GM15510 (cell line): Measurements from ENCODE around the gene TUT1.

Experiments used
- POLR2A ChIP-seq: IDR thresholded peaks from 3 replicates; pipeline ENCODE4 v1.6.1; 2011; ENCODE audit warnings: borderline replicate concordance; ENCODE audit not compliant: insufficient read length; ENCODE audit errors: extremely low read depth

TUT1 gene, protein sequence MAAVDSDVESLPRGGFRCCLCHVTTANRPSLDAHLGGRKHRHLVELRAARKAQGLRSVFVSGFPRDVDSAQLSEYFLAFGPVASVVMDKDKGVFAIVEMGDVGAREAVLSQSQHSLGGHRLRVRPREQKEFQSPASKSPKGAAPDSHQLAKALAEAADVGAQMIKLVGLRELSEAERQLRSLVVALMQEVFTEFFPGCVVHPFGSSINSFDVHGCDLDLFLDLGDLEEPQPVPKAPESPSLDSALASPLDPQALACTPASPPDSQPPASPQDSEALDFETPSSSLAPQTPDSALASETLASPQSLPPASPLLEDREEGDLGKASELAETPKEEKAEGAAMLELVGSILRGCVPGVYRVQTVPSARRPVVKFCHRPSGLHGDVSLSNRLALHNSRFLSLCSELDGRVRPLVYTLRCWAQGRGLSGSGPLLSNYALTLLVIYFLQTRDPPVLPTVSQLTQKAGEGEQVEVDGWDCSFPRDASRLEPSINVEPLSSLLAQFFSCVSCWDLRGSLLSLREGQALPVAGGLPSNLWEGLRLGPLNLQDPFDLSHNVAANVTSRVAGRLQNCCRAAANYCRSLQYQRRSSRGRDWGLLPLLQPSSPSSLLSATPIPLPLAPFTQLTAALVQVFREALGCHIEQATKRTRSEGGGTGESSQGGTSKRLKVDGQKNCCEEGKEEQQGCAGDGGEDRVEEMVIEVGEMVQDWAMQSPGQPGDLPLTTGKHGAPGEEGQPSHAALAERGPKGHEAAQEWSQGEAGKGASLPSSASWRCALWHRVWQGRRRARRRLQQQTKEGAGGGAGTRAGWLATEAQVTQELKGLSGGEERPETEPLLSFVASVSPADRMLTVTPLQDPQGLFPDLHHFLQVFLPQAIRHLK

DNA sequence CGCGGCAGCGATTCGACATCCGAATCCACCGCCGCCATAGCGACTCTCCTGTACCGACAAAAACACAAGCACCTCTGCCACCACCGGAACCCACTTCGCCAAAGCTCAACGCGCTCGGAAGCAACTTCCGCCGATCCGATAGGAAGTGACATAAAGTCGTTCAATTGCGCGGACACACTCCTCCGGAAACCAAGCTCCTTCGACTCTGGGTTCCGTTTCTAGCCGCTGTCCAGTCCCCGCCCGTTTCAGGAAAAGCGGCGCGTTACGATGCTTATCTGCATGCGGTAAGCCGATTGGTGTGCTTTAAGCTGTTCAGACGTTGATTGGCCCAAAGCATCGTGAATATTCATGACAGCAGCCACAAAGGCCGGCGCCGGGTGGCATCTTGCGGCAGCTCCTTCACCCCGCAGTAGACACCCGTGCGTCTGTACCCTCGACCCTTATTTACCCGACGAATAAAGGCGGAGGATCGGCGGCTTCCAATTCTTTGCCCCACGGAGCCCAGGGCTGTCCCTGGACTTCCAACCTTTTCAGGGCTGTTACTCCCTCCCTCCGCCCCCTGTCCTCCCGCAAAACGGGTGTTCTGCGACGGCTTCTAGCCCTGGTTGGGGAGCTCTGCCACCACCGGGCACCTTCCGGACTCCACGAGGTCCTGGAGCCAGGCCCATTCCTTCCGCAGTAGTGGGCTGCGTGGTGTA lies at the start of gene TUT1:
Gene TUT1 (minus strand): TSS at position 76 of the 698 bp plus-strand sequence. CDS start 38 bp downstream, at position 38.
- TF ChIP-seq POLR2A, result peak; percentile 95

DNA sequence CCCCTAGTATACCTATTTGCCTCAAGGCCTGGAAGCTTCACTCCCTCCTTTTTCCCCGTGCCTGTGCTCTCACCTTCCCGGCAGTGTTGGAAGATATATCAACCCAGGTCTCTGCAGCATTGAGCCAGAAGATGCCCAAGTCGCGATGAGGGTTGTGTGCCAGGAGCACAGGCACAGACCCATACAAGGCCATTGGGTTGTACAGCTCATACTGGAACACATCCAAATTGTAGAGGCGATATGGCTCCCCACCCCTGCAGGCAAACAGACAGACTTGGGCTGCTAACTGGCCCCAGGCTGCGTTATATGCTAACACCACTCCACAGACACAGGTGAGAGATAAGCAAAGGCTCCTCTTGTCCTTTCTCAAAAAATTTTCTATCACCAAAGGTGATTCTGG lies 41.2 kb upstream of the TUT1 start:
- no peak for TF ChIP-seq POLR2A

DNA sequence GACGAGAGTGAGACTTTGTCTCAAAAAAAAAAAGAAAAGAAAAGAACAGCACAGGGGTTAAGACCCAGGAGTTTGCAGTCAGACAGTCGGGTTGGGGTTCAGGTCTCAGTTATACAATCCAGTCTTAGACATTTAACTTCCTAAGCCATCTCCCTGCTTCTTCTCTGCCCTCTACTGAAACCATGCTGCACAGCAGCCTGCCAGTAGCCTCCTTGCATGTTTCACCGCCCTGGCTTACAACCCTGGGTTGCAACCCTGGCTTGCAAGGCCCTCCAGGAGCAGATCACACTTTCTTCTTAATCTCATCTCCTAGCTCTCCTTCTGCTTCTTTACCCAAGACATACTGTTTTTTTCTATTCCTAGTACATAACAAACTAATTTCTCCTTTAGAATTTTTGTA lies 36.4 kb upstream of the TUT1 start:
- no peak for TF ChIP-seq POLR2A

DNA sequence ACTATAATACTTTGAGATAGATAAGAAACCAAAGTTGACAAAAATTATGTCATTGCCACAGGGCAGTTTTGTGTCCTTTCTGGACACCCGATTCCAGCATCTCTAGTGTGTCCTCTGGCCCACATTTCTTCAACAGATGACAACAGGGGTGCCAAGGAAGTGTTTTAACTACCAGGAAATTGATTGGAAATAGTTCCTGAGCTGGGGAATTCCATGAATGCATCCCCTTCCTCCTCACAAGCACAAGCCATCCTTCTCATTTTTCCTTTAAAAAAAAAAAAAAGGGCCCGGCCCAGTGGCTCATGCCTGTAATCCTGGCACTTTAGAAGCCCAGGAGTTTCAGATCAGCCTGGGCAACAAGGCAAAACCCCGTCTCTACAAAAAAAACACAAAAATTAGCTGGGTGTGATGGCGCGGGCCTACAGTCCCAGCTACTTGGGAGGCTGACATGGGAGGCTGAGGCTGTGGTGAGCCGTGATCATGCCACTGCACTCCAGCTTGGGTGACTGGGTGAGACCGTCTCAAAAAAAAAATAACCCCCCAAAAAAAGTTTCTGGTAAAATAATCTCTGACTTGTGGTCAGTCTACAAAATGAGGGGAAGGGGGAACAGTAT lies 31.3 kb upstream of the TUT1 start:
- TF ChIP-seq POLR2A, result no peak

DNA sequence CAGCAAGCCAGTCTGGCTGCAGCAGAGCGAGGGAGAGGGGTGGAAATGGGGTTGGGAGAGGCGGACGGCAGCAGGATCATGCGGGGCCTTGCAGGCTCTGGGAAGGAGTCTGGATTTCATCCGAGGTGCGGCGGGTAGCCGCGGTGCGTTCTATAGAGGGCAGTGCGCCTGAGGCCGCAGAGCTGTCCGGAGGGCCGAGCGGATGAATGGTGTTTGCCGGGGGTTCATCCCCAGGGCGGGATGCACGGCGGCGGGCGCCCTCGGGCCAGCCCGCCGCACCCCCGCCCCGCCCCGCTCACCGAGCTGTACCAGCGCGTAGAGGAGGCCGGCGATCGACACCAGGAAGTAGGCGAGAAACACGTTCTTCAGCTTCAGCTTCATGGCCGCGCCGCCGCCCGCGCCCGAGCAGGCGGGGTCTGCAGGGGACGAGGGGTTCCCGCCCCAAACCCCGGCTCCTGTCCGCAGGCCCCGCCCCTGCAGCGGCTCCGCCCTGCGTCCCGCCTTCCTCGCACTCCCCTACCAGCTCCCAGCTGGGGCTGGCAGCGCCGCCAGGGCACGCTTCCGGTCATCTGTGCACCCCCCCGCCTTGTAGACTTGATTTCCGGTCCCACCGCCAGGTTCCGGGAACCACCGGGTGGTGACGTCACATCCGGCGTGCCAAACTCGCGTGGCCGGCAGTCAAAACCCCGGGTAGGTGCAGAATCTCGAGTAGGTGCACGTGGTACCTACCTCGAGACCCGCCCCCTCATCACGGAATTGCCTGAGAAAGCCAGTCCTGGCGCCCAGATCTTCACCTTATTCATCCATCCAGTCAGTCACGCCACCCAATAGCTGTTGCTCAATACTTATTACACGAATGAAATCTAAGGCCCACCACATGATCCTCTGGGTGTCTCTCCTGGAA lies 30.5 kb upstream of the TUT1 start, which contains the start of gene B3GAT3:
Gene B3GAT3 (minus strand): TSS at position 420 of the 904 bp plus-strand sequence. CDS start 39 bp downstream, at position 381.
- peak; percentile 94 for TF ChIP-seq POLR2A

DNA sequence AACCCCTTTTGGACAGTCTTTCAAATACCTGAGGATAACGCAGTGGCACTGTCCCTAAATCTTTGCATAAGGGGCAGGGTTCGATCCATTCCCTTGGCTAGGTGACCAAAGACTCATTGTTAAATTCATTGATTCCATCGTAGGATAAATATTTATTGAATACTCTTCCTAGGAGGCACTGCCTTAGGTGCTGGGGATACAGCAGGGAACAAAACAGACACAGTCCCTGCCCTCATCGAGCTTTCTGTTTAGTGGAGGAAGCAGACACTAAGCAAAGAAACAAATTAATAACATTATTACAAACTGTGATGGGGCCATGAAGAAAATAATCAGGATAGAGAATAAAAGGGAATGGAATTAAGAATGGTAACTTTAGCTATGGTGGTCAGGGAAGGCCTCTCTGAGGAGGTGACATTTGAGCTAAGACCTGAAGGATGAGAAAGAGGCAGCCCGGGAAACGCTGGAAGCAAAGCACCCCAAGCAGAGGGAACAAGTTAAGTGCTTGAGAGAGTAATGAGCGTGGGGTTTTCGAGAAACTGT lies 29.8 kb upstream of the TUT1 start:
- no peak for TF ChIP-seq POLR2A

DNA sequence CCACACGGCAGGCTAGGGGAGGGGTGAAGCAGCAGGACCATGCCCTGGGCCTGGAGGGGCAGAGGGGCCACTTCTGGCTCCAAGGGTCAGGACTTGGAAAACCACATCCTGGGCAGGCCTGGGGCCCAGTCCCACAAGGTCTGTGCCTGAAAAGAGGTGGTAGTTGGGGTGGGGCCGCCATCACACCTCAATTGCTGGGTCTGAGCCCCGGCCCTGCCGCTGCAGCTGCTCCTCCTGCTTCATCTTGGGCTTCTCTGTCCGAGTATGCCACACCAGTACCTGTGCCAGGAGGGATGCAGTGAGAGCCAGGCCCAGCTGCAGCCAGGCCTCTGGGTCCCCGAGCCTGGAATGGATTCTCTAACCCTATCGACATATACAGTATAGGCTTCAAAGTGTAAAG lies 24.2 kb upstream of the TUT1 start:
- no peak for TF ChIP-seq POLR2A

DNA sequence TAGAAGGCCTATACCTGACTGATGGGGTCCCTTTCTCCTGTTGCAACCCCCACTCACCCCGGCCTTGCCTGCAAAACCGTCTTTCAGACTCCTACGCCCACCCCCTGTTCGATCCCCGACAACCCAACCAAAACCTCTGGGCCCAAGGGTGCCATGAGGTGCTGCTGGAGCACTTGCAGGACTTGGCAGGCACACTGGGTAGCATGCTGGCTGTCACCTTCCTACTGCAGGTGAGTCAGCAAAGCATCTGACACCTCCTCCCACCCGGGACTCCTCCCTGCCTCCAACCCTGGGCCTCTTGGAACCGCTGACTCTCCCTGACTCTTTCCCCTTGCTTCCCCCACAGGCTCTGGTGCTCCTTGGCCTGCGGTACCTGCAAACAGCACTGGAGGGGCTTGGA lies 23.0 kb upstream of the TUT1 start:
- TF ChIP-seq POLR2A, result no peak

DNA sequence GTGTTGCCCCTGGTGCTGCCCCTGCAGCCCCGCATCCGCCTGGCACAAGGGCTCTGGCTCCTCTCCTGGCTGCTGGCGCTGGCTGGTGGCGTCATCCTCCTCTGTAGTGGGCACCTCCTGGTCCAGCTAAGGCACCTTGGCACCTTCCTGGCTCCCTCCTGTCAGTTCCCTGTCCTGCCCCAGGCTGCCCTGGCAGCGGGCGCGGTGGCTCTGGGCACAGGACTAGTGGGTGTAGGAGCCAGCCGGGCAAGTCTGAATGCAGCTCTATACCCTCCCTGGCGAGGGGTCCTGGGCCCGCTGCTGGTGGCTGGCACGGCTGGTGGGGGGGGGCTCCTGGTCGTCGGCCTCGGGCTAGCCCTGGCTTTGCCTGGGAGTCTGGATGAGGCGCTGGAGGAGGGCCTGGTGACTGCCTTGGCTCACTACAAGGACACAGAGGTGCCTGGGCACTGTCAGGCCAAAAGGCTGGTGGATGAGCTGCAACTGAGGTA lies 22.0 kb upstream of the TUT1 start:
- no peak for TF ChIP-seq POLR2A

DNA sequence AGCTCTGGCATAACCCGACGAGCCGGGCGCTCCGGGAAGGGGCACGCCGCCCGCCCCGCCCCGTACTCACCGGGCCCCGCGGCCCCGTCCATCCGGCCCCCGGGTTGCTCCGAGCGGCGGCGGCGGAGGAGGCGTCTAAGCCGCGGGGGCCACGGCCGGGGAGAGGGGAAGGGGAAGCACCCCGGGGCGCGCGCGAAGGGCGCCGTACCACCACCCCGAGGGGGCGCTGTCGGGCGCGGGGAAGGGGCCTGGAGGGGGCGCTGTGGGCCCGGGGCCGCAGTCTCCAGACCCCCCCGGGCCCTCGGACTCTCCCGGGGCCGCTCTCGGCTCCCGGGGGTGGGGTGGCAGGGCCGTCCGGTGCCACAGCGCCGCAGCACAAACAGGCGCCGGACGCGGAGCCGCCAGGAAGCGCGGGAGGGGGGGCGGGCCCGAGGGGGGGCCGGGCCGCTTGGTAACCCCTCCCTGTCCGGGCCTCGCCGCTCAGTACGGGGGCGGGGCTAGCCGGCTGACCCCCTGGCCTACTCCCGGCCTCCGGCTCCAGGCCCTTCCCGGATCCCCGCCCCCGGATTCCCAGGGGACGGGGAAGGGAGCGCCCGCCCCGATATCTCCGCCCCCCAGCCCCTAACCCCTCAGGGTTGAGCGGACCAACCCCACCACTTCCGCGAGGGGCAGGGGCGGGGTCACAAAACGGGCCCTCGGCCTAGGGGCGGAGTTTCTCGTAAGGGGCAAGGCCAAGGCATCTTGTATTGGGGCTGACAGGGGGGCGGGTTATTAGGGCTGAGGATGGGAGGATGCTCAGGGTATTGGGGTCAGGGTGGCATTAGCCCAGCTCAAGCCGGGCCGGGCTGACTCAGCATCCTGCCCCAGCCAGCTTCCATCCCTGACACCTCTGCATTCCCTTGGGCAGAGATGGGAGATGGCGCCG lies 21.3 kb upstream of the TUT1 start, which contains the start of the genes EML3 and ROM1:
Gene EML3 (minus strand): TSS at position 410 of the 925 bp plus-strand sequence. CDS start 318 bp downstream, at position 92.
Gene ROM1 (plus strand): TSS at position 892 of the 925 bp plus-strand sequence. CDS start 25 bp downstream, at position 917.
- peak; percentile 60 for TF ChIP-seq POLR2A

DNA sequence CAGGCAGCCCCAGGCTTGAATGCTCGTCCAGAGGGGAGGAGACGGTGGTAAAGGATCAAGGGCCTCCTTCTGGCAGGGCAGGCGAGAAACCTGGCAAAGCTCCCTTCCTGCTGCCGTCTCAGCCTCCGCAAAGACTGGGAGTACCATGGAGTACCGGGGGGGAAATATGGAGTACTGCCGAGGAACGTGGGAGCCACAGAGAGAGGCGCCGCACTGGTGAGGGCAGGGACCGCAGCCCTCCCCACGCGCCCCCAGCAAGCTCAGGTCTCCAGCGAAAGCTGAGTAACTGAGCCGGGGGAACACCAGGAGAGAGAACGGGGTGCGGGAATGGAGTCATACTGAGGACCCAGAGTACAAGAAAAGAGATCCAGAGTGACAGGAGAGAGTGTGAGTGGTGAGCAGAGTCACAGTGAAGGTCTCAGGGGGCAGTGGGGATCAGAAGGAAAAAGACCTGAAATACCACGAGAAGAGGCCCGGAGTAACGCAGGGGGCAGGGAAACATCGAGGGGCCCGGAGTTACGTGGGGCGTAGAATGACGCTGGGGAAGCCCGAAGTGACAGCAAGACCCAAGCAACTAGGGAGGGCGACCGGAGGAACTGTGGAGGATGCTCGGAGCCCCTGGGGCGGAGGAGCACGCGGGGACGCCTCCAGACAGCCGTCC lies 20.5 kb upstream of the TUT1 start:
- TF ChIP-seq POLR2A, result no peak
